ENCODE results near the gene CFAP68. TPM values are rescaled to one million over a fixed set of nuclear protein-coding genes. Genes with fewer than 3 reads are reported as not detected.

The CFAP68 gene
- total and polyA plus RNA-seq, 9 of the 15 experiments (the other 6 are each of a cell fraction or from before 2014, with no cell fraction given), result 22.8 to 72.3 (median 52.5) TPM

DNA sequence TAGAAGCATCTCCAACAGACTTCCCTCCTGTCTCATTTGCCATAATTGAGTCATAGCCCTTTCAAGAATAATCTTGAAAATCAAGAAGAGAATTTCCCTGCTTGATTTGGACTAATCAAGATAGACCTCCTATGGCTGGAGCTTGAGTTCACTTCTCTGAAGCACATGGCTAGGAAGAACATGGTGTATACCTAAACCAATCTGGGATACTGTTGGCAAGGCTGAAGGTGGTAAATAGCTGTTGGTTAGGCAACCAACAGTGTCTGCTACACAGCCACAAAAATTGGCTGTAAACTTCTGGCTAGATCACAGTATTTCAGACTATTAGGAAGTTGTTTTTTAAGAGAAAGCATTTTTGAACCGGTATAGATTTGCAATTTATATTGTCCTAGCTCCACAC is 27.3 kb downstream of the CFAP68 start:
- H3K27me3 ChIP-seq (ENCODE audit: control insufficient read depth in 2 of 2, insufficient read depth in 2 of 2, low read length in 2 of 2), result no peaks in the 10 kb centered on the region
- no peak for ATAC-seq
- POLR2A ChIA-PET, result interaction anchor here (1.0 kb wide), 1 partner anchor 18 kb away, joined by 3 read pairs; no protein-coding TSS in a partner anchor
- H3K4me1 ChIP-seq (replicated peaks in 1 of 2; ENCODE audit: control insufficient read depth in 2 of 2, insufficient read depth in 2 of 2, low read length in 2 of 2), result peaks cover 17 to 28% of the 10 kb centered on the region in 2 experiments; a peak in 4 of 5 replicates
- H2AFZ ChIP-seq (ENCODE audit: low read depth, low read length), result peak overlapping the region; percentile 69; the same call in 1 of the 2 replicates
- FAIRE-seq, result no peak
- no peak overlapping the region for H3K27ac ChIP-seq (ENCODE audit: extremely low read depth, low read depth, low read length)
- H4K20me1 ChIP-seq (replicated peaks; ENCODE audit: control insufficient read depth, insufficient read depth, low read length), result no peaks in the 10 kb centered on the region
- in situ Hi-C loops (cut with MboI), result no loop called here
- CTCF ChIA-PET (ENCODE audit: low intra/inter-chr PET ratio), result no interaction called here
- intact Hi-C loops (cut with micrococcal nuclease), result no loop called here
- DNase-seq (ENCODE audit: extremely low read depth in 1 of 4, low spot score in 3 of 4), result no peak
- WGBS (ENCODE audit: insufficient coverage, low coverage, missing lambda C conversion rate), result 44% methylated on average over 1 of the region's 1 CpG
- peaks cover 5% of the 10 kb centered on the region; the same call in 1 of the 2 replicates for H3K9me3 ChIP-seq (replicated peaks; ENCODE audit: control insufficient read depth, insufficient read depth, low read depth, low read length)
- H3K9me1 ChIP-seq (ENCODE audit: control insufficient read depth, insufficient read depth, low read length), result no peaks in the 10 kb centered on the region
- no TSS peak for BruUV-seq (replicated peaks)
- H3K9ac ChIP-seq (ENCODE audit: insufficient read depth in 1 of 2, low read depth in 2 of 2, low read length in 2 of 2), result no peak overlapping the region
- H3K79me2 ChIP-seq (ENCODE audit: control insufficient read depth, insufficient read depth, low read length), result no peaks in the 10 kb centered on the region
- no peak overlapping the region for H3K4me2 ChIP-seq (ENCODE audit: insufficient read depth, low read length)
- no peak overlapping the region for H3K4me3 ChIP-seq
- no peaks in the 10 kb centered on the region for H3K36me3 ChIP-seq (ENCODE audit: control insufficient read depth, insufficient read depth, low read length)
- TF ChIP-seq, protein P1, sequence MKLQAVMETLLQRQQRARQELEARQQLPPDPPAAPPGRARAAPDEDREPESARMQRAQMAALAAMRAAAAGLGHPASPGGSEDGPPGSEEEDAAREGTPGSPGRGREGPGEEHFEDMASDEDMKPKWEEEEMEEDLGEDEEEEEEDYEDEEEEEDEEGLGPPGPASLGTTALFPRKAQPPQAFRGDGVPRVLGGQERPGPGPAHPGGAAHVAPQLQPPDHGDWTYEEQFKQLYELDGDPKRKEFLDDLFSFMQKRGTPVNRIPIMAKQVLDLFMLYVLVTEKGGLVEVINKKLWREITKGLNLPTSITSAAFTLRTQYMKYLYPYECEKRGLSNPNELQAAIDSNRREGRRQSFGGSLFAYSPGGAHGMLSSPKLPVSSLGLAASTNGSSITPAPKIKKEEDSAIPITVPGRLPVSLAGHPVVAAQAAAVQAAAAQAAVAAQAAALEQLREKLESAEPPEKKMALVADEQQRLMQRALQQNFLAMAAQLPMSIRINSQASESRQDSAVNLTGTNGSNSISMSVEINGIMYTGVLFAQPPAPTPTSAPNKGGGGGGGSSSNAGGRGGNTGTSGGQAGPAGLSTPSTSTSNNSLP (IDR thresholded peaks at IDR 0.05; ENCODE audit: borderline replicate concordance, low read depth, low read length), result no peak
- TF ChIP-seq, protein P2, sequence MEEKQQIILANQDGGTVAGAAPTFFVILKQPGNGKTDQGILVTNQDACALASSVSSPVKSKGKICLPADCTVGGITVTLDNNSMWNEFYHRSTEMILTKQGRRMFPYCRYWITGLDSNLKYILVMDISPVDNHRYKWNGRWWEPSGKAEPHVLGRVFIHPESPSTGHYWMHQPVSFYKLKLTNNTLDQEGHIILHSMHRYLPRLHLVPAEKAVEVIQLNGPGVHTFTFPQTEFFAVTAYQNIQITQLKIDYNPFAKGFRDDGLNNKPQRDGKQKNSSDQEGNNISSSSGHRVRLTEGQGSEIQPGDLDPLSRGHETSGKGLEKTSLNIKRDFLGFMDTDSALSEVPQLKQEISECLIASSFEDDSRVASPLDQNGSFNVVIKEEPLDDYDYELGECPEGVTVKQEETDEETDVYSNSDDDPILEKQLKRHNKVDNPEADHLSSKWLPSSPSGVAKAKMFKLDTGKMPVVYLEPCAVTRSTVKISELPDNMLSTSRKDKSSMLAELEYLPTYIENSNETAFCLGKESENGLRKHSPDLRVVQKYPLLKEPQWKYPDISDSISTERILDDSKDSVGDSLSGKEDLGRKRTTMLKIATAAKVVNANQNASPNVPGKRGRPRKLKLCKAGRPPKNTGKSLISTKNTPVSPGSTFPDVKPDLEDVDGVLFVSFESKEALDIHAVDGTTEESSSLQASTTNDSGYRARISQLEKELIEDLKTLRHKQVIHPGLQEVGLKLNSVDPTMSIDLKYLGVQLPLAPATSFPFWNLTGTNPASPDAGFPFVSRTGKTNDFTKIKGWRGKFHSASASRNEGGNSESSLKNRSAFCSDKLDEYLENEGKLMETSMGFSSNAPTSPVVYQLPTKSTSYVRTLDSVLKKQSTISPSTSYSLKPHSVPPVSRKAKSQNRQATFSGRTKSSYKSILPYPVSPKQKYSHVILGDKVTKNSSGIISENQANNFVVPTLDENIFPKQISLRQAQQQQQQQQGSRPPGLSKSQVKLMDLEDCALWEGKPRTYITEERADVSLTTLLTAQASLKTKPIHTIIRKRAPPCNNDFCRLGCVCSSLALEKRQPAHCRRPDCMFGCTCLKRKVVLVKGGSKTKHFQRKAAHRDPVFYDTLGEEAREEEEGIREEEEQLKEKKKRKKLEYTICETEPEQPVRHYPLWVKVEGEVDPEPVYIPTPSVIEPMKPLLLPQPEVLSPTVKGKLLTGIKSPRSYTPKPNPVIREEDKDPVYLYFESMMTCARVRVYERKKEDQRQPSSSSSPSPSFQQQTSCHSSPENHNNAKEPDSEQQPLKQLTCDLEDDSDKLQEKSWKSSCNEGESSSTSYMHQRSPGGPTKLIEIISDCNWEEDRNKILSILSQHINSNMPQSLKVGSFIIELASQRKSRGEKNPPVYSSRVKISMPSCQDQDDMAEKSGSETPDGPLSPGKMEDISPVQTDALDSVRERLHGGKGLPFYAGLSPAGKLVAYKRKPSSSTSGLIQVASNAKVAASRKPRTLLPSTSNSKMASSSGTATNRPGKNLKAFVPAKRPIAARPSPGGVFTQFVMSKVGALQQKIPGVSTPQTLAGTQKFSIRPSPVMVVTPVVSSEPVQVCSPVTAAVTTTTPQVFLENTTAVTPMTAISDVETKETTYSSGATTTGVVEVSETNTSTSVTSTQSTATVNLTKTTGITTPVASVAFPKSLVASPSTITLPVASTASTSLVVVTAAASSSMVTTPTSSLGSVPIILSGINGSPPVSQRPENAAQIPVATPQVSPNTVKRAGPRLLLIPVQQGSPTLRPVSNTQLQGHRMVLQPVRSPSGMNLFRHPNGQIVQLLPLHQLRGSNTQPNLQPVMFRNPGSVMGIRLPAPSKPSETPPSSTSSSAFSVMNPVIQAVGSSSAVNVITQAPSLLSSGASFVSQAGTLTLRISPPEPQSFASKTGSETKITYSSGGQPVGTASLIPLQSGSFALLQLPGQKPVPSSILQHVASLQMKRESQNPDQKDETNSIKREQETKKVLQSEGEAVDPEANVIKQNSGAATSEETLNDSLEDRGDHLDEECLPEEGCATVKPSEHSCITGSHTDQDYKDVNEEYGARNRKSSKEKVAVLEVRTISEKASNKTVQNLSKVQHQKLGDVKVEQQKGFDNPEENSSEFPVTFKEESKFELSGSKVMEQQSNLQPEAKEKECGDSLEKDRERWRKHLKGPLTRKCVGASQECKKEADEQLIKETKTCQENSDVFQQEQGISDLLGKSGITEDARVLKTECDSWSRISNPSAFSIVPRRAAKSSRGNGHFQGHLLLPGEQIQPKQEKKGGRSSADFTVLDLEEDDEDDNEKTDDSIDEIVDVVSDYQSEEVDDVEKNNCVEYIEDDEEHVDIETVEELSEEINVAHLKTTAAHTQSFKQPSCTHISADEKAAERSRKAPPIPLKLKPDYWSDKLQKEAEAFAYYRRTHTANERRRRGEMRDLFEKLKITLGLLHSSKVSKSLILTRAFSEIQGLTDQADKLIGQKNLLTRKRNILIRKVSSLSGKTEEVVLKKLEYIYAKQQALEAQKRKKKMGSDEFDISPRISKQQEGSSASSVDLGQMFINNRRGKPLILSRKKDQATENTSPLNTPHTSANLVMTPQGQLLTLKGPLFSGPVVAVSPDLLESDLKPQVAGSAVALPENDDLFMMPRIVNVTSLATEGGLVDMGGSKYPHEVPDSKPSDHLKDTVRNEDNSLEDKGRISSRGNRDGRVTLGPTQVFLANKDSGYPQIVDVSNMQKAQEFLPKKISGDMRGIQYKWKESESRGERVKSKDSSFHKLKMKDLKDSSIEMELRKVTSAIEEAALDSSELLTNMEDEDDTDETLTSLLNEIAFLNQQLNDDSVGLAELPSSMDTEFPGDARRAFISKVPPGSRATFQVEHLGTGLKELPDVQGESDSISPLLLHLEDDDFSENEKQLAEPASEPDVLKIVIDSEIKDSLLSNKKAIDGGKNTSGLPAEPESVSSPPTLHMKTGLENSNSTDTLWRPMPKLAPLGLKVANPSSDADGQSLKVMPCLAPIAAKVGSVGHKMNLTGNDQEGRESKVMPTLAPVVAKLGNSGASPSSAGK (IDR thresholded peaks at IDR 0.05), result no peak
- TF ChIP-seq GABPA (tag; conservative IDR thresholded peaks at IDR 0.05; ENCODE audit: low read depth) (no peak), TEAD4 (IDR thresholded peaks at IDR 0.05; ENCODE audit: low read length) (no peak), TEAD4 (CRISPR knock-in tag; IDR thresholded peaks at IDR 0.05; ENCODE audit: borderline replicate concordance) (no peak)
- TF ChIP-seq, protein P3, sequence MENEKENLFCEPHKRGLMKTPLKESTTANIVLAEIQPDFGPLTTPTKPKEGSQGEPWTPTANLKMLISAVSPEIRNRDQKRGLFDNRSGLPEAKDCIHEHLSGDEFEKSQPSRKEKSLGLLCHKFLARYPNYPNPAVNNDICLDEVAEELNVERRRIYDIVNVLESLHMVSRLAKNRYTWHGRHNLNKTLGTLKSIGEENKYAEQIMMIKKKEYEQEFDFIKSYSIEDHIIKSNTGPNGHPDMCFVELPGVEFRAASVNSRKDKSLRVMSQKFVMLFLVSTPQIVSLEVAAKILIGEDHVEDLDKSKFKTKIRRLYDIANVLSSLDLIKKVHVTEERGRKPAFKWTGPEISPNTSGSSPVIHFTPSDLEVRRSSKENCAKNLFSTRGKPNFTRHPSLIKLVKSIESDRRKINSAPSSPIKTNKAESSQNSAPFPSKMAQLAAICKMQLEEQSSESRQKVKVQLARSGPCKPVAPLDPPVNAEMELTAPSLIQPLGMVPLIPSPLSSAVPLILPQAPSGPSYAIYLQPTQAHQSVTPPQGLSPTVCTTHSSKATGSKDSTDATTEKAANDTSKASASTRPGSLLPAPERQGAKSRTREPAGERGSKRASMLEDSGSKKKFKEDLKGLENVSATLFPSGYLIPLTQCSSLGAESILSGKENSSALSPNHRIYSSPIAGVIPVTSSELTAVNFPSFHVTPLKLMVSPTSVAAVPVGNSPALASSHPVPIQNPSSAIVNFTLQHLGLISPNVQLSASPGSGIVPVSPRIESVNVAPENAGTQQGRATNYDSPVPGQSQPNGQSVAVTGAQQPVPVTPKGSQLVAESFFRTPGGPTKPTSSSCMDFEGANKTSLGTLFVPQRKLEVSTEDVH (IDR thresholded peaks at IDR 0.05; ENCODE audit: low read depth, partially characterized antibody), result no peak
